Psoas muscle (tissue), 8 donors: Measurements from ENCODE around the gene CHTF18. TPM values are rescaled to one million over a fixed set of nuclear protein-coding genes. Genes with fewer than 3 reads are reported as not detected.
"Not testable (repeated sequence)": the region's sequence is repeated elsewhere in the genome, so short reads cannot be mapped to it uniquely, and the experiment has no call there.

ENCODE experiments used
- ATAC-seq, 4 donors: fragments of 200-7000 bp; cut with Tn5 transposase; one replicate each; pipeline ENCODE4 v1.9.1; 2020; ENCODE audit warnings: moderate library complexity in 3 of 4, mild to moderate bottlenecking in 2 of 4
- DNase-seq, 2 donors: peaks; one replicate each; pipeline ENCODE4 v3.0.0-alpha.2; 2020
- H3K27ac ChIP-seq: fragments of 200-600 bp; one replicate; pipeline ENCODE4 v1.8.0; 2022
- H3K27me3 ChIP-seq, 3 donors: fragments of 200-600 bp in 1 of 3; one replicate each; pipeline versions ENCODE4 v1.6.1 to v1.8.0; 2013 to 2022; ENCODE audit warnings: low read length in 2 of 3, mild to moderate bottlenecking in 2 of 3, moderate library complexity in 1 of 3; ENCODE audit not compliant: insufficient read depth in 3 of 3
- H3K36me3 ChIP-seq, 2 donors: fragments of 200-600 bp in 1 of 2; one replicate each; pipeline versions ENCODE4 v1.6.1 to v1.8.0; 2013 to 2022; ENCODE audit warnings: low read depth in 1 of 2, mild to moderate bottlenecking in 1 of 2, moderate library complexity in 1 of 2; ENCODE audit not compliant: insufficient read depth in 1 of 2
- H3K4me1 ChIP-seq: fragments of 200-600 bp; one replicate; pipeline ENCODE4 v1.8.0; 2022
- H3K4me3 ChIP-seq: fragments of 200-600 bp; one replicate; pipeline ENCODE4 v1.8.0; 2022; ENCODE audit warnings: mild to moderate bottlenecking
- H3K9me3 ChIP-seq: fragments of 200-600 bp; one replicate; pipeline ENCODE4 v1.8.0; 2022
- CTCF ChIP-seq: fragments of 200-600 bp; IDR thresholded peaks from one replicate; pipeline ENCODE4 v1.8.0; 2022; ENCODE audit warnings: antibody characterized with exemption
- WGBS, 3 donors: extraction: QIAGEN DNeasy Blood & Tissue Kit; methylation state at CpG; one replicate each; pipeline versions ENCODE4 v1.1.6 to v1.1.7; 2013; 5-methylcytosine and 5-hydroxymethylcytosine counted together
- intact Hi-C, 2 donors: fragments of 100-400 bp; cut with DNase I; formaldehyde crosslinking; loops; one replicate each; pipeline versions ENCODE4 v1.11.0 to v1.14.2; 2022
- polyA plus RNA-seq, 3 donors: library from polyadenylated mRNA; stranded (reverse); fragments of 200-250 nt; gene quantifications; one replicate each; pipeline ENCODE4 v1.2.3, GENCODE V29; 2013
- total RNA-seq, 4 donors: library from RNA; stranded (reverse); fragmentation: NEBNext Ultra II Directional in 2 of 4; extraction: Animal tissue kit (Norgen Biotek cat#: 25700) in 2 of 4; gene quantifications; one replicate each; pipeline versions ENCODE4 v1.2.1 to v1.2.4, GENCODE V29; 2021 to 2023
- donor health status: healthy with polysubstance abuse.
- donor health status: DM: no; HTN: no; CAD: no; lungs with moderate emphysema.
- donor health status: Bipolar disorder and iron deficiency.
- donor health status: healthy.
- donor health status: DM: yes; HTN: yes; CAD: no.
- donor health status: DM: no; HTN: no; CAD: no.
- donor health status: DM: no; HTN: no; CAD: no.
- donor health status: DM: yes; HTN: yes; CAD: no.

Gene CHTF18
- total and polyA plus RNA-seq, 7 donors: 1.7 to 8.4 (median 3.9) TPM

GRCh38 chr16:774086-775001 is 14.1 kb upstream of the CHTF18 start:
- Histone ChIP-seq H3K36me3 (no peaks in the 10 kb centered on the region), H3K9me3 (no peaks in the 10 kb centered on the region), H3K4me1 (no peaks in the 10 kb centered on the region), H3K27me3 (peaks cover 0 to 34% (median 11%) of the 10 kb centered on the region in 3 donors), H3K4me3 (no peak overlapping the region), H3K27ac (no peak overlapping the region)
- intact Hi-C loops: no loop called here
- DNase-seq (peak in 1 of 2 donors; percentile 7), ATAC-seq (no peak)
- TF ChIP-seq CTCF: no peak
- WGBS, 3 donors: 72 to 73% (median 72%) methylated on average over 42 to 46 of the region's 46 CpGs

GRCh38 chr16:775236-775796 is 13.1 kb upstream of the CHTF18 start:
- ATAC-seq (peak in 1 of 4 donors; percentile 27), DNase-seq (no peak)
- WGBS, 3 donors: 66 to 76% (median 69%) methylated on average over 32 to 36 of the region's 36 CpGs
- no peak overlapping the region for H3K4me3 ChIP-seq
- intact Hi-C loops: no loop called here
- no peak overlapping the region for H3K27ac ChIP-seq
- no peaks in the 10 kb centered on the region for H3K9me3 ChIP-seq
- H3K27me3 ChIP-seq: peaks cover 0 to 44% (median 14%) of the 10 kb centered on the region in 3 donors
- no peaks in the 10 kb centered on the region for H3K36me3 ChIP-seq
- no peaks in the 10 kb centered on the region for H3K4me1 ChIP-seq
- TF ChIP-seq CTCF: no peak

GRCh38 chr16:776298-776697 is 12.1 kb upstream of the CHTF18 start:
- not testable (repeated sequence) for DNase-seq, H3K4me1 ChIP-seq
- peaks cover 0 to 49% (median 14%) of the 10 kb centered on the region in 3 donors for H3K27me3 ChIP-seq

GRCh38 chr16:776824-777223 is 11.6 kb upstream of the CHTF18 start:
- Histone ChIP-seq H3K4me3 (no peak overlapping the region), H3K36me3 (no peaks in the 10 kb centered on the region), H3K9me3 (no peaks in the 10 kb centered on the region), H3K4me1 (no peaks in the 10 kb centered on the region), H3K27ac (no peak overlapping the region), H3K27me3 (peaks cover 0 to 54% (median 14%) of the 10 kb centered on the region in 3 donors)
- DNase-seq (no peak), ATAC-seq (no peak)
- WGBS, 3 donors: 72 to 80% (median 75%) methylated on average over 9 of the region's 9 CpGs
- intact Hi-C loops: no loop called here
- no peak for TF ChIP-seq CTCF

More at GRCh38 chr16:776298-776697, 12.1 kb upstream of the CHTF18 start:
- ATAC-seq, intact Hi-C loops, H3K36me3 ChIP-seq, H3K9me3 ChIP-seq, H3K4me3 ChIP-seq, H3K27ac ChIP-seq: not testable (repeated sequence)
- 87 to 94% (median 89%) methylated on average over 10 of the region's 10 CpGs for WGBS, 3 donors

GRCh38 chr16:777826-778225 is 10.6 kb upstream of the CHTF18 start:
- Histone ChIP-seq H3K36me3 (no peaks in the 10 kb centered on the region), H3K27me3 (peaks cover 0 to 64% (median 12%) of the 10 kb centered on the region in 3 donors), H3K4me1 (no peaks in the 10 kb centered on the region), H3K27ac (no peak overlapping the region), H3K4me3 (no peak overlapping the region), H3K9me3 (no peaks in the 10 kb centered on the region)
- no peak for TF ChIP-seq CTCF
- ATAC-seq: no peak
- intact Hi-C loops: no loop called here
- no peak for DNase-seq
- WGBS, 3 donors: 43 to 46% (median 44%) methylated on average over 15 to 16 of the region's 16 CpGs
